ENCODE data around the gene LMOD3.

The LMOD3 gene

GRCh38 chr3:69122403-69122802, at the start of gene LMOD3:
LMOD3 (minus strand) TSS chr3:69122595; CDS start chr3:69122386, 209 bp downstream.
- no peak for DNase-seq (ENCODE audit: low read depth, low spot score)

- no peak for DNase-seq (ENCODE audit: low read depth, low spot score)
Measured at GRCh38 chr3:69172058-69172457, 49.7 kb upstream of the LMOD3 start.

- no peak for DNase-seq (ENCODE audit: low read depth, low spot score)
Measured at GRCh38 chr3:69166446-69166845, 44.1 kb upstream of the LMOD3 start.

GRCh38 chr3:69165744-69166143, 43.3 kb upstream of the LMOD3 start:
- DNase-seq (ENCODE audit: low read depth, low spot score): no peak

DNA sequence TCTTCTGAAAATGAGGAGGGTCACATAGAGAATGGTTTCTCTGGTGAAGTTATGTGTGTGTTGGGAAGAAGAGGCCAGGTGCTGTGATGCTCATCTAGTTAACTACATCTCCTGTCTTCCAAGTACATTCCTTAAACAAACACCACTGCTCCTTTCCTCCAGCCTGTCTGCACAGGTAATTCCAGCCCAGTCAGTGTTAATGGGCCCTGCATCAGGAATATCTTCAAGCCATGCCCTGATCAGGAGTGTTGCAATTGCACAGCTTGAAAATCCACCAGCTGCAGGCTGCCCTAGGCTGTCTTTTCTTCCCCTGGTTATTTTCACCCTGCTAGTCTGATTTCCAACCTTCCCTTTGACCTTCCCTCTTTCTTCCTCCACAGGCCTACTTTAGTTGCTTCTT, 41.9 kb upstream of the LMOD3 start:
- DNase-seq (ENCODE audit: low read depth, low spot score): no peak

- no peak for DNase-seq (ENCODE audit: low read depth, low spot score)
Measured at GRCh38 chr3:69162308-69162980, 40.0 kb upstream of the LMOD3 start.

GRCh38 chr3:69161587-69162307, 39.4 kb upstream of the LMOD3 start:
- peak; percentile 65 for DNase-seq (ENCODE audit: low read depth, low spot score)

- DNase-seq (ENCODE audit: low read depth, low spot score): no peak
Measured at GRCh38 chr3:69160525-69160924, 38.1 kb upstream of the LMOD3 start.

- DNase-seq (ENCODE audit: low read depth, low spot score): no peak
Measured at GRCh38 chr3:69160107-69160506, 37.7 kb upstream of the LMOD3 start.

DNA sequence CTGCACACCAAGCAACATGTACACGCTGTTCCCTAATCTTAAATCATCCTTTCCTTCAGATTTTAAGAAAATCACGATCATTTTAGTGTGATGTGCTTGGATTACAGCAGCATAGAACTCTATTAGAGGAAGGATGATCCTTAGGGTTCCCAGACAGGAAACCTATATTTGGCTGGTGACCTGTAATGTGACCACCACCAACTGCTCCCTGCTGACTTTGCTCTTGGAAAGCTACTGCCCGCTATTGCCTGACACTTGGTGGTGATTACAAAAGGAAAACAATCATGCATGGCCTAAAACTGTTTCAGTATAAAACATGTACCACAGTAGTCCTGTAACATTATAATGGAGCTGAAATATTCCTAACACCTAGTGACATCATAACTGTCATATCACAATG, 27.2 kb upstream of the LMOD3 start:
- no peak for DNase-seq (ENCODE audit: low read depth, low spot score)

GRCh38 chr3:69145688-69146087, 23.3 kb upstream of the LMOD3 start:
- no peak for DNase-seq (ENCODE audit: low read depth, low spot score)

GRCh38 chr3:69144631-69145245, 22.3 kb upstream of the LMOD3 start:
- peak; percentile 24 for DNase-seq (ENCODE audit: low read depth, low spot score)

DNA sequence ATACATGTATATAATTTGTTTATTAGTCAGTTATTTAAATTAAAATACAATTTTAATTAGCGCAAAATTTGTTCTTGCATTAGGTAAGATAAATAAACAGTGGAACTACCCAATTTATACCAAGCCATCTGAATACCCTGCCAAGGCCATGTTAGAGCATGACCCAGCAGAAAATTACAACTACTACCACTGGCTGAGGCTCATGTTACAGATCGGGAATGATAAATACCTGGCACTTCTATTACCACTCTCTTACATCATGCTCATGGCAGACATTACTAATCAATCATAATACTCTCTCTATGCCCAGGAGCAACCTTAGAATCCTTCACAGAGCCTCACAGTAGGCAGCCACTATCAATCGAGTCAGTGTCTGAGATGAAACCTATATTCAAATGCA, 21.2 kb upstream of the LMOD3 start:
- DNase-seq (ENCODE audit: low read depth, low spot score): no peak

- DNase-seq (ENCODE audit: low read depth, low spot score): no peak
Measured at GRCh38 chr3:69142797-69143454, 20.5 kb upstream of the LMOD3 start.

DNA sequence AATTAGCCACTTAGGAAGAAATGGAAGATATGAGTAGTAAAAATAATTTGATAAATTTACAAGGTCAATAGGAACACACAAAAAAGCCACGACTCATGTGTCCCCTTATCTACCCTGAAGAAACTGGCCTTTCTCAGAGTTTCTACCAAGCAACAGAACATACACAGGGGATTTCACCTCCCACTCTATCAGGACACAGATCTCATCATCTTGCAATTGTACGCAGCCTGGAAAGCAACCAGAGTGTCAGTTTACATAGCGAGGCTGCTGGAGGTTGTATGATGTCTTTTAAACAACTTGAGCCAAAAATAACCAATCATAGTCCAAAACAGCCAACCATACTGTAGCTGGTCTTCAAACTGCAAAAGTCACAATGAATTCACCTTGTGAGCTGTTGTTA, 19.7 kb upstream of the LMOD3 start:
- DNase-seq (ENCODE audit: low read depth, low spot score): no peak

- DNase-seq (ENCODE audit: low read depth, low spot score): no peak
Measured at GRCh38 chr3:69141313-69141712, 18.9 kb upstream of the LMOD3 start.

DNA sequence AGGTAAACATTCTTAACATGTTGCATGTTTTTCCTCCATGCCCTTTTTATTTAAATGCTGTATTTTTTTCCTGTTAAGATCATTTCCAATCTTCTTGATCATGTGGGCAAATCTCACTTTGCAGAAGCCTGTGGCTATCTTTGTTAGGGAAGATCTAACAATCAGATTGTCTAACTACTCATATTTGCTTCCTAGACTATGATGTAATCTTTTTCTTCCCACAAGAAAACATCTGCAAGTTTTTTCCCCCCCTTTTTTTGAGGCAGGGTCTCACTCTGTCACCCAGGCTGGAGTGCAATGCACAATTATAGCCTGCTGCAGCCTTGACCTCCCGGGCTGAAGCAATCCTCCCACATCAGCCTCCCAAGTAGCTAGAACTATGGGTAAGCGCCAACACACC, 15.0 kb upstream of the LMOD3 start:
- no peak for DNase-seq (ENCODE audit: low read depth, low spot score)

DNA sequence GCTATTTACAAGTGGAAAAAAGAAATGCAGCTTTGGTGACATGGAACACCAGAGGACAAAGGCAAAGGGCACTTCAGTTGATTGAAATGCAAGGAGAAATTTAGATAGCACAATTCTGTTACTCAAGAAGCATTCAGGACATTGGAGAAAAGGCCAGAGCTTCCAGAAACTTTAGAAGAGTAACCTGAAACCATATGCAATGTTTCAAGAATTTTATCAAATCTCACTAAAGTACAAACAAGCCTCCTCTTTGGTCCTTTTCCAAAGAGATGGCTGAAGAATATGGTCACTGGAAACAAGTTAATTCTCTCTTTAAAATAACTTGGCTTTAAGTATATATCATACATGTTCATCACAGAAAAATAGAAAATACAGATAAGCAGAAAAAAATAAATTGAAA, 14.6 kb upstream of the LMOD3 start:
- DNase-seq (ENCODE audit: low read depth, low spot score): no peak

- no peak for DNase-seq (ENCODE audit: low read depth, low spot score)
Measured at GRCh38 chr3:69130689-69131088, 8.3 kb upstream of the LMOD3 start.

DNA sequence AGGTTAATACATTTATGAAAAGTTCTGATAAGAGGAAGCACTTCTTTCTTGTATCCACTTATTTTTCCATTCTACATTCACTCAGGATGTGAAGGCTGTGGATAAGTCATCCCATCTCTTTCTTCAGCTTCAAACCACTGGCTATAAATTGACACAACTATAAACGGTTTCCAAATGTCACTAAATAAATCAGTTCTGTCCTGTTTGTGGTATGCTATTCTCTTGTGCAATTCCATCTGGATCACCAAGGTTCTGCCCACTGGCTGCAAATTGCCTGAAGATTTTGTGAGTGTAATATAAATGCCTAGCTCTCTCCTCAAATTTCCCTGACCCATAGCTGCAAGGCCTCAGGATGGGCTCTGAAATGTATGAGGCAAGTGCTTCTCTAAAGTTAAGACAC, 7.1 kb upstream of the LMOD3 start:
- no peak for DNase-seq (ENCODE audit: low read depth, low spot score)

GRCh38 chr3:69128509-69128908, 6.1 kb upstream of the LMOD3 start:
- no peak for DNase-seq (ENCODE audit: low read depth, low spot score)

DNA sequence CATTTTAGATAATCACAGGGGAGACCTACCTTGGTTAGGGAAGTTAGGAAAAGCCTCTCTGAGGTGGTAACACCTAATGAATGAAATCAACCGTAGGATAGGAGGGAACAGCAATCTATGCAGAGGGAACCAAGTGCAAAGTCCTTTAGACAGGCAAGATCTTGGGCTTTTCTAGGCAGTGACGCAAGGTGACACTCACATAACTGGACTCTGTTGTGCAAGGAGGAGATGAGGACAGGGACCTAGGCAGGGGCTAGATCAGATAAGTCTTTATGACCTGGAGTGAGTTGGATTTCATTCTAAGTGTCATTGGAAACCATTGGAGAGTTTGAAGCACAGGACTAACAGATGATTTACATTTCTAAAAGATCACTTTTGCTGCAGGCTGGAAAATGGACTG, 4.6 kb upstream of the LMOD3 start:
- DNase-seq (ENCODE audit: low read depth, low spot score): no peak

DNA sequence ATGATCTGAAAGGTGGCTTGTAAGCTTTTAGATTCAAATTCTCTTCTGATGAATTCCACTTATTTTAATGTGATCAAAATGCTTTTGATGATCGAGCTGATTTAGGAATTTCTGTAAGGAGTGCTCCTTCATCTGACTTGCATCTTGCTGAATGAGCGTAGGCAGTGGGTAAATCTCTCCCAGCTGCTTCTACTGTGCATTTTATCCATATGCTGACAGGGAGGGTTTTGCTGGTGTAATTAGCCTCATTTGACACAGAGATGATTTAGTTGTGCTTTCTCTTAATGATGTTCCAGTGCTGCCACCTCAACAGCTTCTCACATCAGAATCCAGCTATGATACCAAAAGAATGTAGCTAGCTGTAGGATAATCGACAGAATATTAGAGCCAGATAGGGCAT, 3.8 kb upstream of the LMOD3 start:
- no peak for DNase-seq (ENCODE audit: low read depth, low spot score)
